H9 (cell line): Measurements from ENCODE around the gene SPATA2L. TPM values are rescaled to one million over a fixed set of nuclear protein-coding genes. Genes with fewer than 3 reads are reported as not detected.

ENCODE experiments used
- DNase-seq: peaks from one replicate; pipeline ENCODE4 v3.0.0-alpha.2; 2017
- H2AFZ ChIP-seq: one replicate; pipeline ENCODE4 v1.6.1; 2013; ENCODE audit warnings: mild to moderate bottlenecking, low read length, control low read depth, moderate library complexity
- H2AK5ac ChIP-seq: 2 replicates; pipeline ENCODE4 v1.6.1; 2013; ENCODE audit warnings: low read length, control low read depth, mixed read lengths; ENCODE audit not compliant: insufficient read length
- H2BK120ac ChIP-seq: one replicate; pipeline ENCODE4 v1.6.1; 2013; ENCODE audit warnings: low read depth, mild to moderate bottlenecking, low read length, control low read depth, inconsistent platforms; ENCODE audit not compliant: poor library complexity, severe bottlenecking
- H2BK12ac ChIP-seq: 2 replicates; pipeline ENCODE4 v1.6.1; 2013; ENCODE audit warnings: low read length, control low read depth, mixed read lengths, low read depth; ENCODE audit not compliant: insufficient read length
- H2BK15ac ChIP-seq: 2 replicates; pipeline ENCODE4 v1.6.1; 2013; ENCODE audit warnings: low read depth, low read length, control low read depth
- H2BK20ac ChIP-seq: one replicate; pipeline ENCODE4 v1.6.1; 2013; ENCODE audit warnings: low read depth, mild to moderate bottlenecking, low read length, control low read depth, inconsistent platforms; ENCODE audit not compliant: poor library complexity, severe bottlenecking
- H2BK5ac ChIP-seq: 2 replicates; pipeline ENCODE4 v1.6.1; 2013; ENCODE audit warnings: low read length, control low read depth, mixed read lengths; ENCODE audit not compliant: insufficient read length
- H3K14ac ChIP-seq: 2 replicates; pipeline ENCODE4 v1.6.1; 2013; ENCODE audit warnings: low read length, control low read depth; ENCODE audit not compliant: insufficient read depth
- H3K18ac ChIP-seq: 2 replicates; pipeline ENCODE4 v1.6.1; 2013; ENCODE audit warnings: low read depth, mild to moderate bottlenecking, mixed read lengths, low read length, control low read depth; ENCODE audit not compliant: insufficient read length
- H3K23ac ChIP-seq: 2 replicates; pipeline ENCODE4 v1.6.1; 2013; ENCODE audit warnings: low read length, control low read depth, mixed read lengths, low read depth; ENCODE audit not compliant: insufficient read length
- H3K23me2 ChIP-seq: 2 replicates; pipeline ENCODE4 v1.6.1; 2013; ENCODE audit warnings: low read depth, mild to moderate bottlenecking, mixed read lengths, low read length, control low read depth; ENCODE audit not compliant: insufficient read length, poor library complexity, severe bottlenecking
- H3K27ac ChIP-seq: 2 replicates; pipeline ENCODE4 v1.5.1; 2013; ENCODE audit warnings: low read length, control low read depth, mixed read lengths, low read depth; ENCODE audit not compliant: insufficient read length
- H3K27me3 ChIP-seq: 2 replicates; pipeline ENCODE4 v1.6.1; 2013; ENCODE audit warnings: low read length, control low read depth, inconsistent platforms; ENCODE audit not compliant: insufficient read depth
- H3K4ac ChIP-seq: 2 replicates; pipeline ENCODE4 v1.6.1; 2013; ENCODE audit warnings: low read depth, mild to moderate bottlenecking, control low read depth, inconsistent platforms, low read length, moderate library complexity
- H3K4me1 ChIP-seq: 2 replicates; pipeline ENCODE4 v1.6.1; 2013; ENCODE audit warnings: low read length, control low read depth, inconsistent platforms; ENCODE audit not compliant: insufficient read depth
- H3K4me2 ChIP-seq: 2 replicates; pipeline ENCODE4 v1.6.1; 2013; ENCODE audit warnings: low read length, control low read depth, mixed read lengths; ENCODE audit not compliant: insufficient read length, insufficient read depth
- H3K56ac ChIP-seq: 2 replicates; pipeline ENCODE4 v1.6.1; 2013; ENCODE audit warnings: low read depth, mild to moderate bottlenecking, mixed read lengths, low read length, control low read depth; ENCODE audit not compliant: insufficient read length
- H3K79me1 ChIP-seq: 2 replicates; pipeline ENCODE4 v1.6.1; 2013; ENCODE audit warnings: low read depth, mild to moderate bottlenecking, moderate library complexity, low read length, control low read depth, inconsistent platforms; ENCODE audit not compliant: insufficient read depth, poor library complexity, severe bottlenecking
- H3K79me2 ChIP-seq: 2 replicates; pipeline ENCODE4 v1.6.1; 2013; ENCODE audit warnings: low read length, control low read depth, inconsistent platforms; ENCODE audit not compliant: insufficient read depth
- H3K9ac ChIP-seq: 2 replicates; pipeline ENCODE4 v1.6.1; 2013; ENCODE audit warnings: low read length, control low read depth, mixed read lengths; ENCODE audit not compliant: insufficient read length; ENCODE audit errors: extremely low read depth
- H3K9me3 ChIP-seq: one replicate; pipeline ENCODE4 v1.6.1; 2013; ENCODE audit warnings: low read depth, low read length, inconsistent platforms; ENCODE audit not compliant: control insufficient read depth
- H3T11ph ChIP-seq: one replicate; pipeline ENCODE4 v1.6.1; 2013; ENCODE audit warnings: mild to moderate bottlenecking, low read length, control low read depth, inconsistent platforms
- H4K20me1 ChIP-seq: one replicate; pipeline ENCODE4 v1.6.1; 2013; ENCODE audit not compliant: control insufficient read depth, insufficient read length, insufficient read depth
- H4K5ac ChIP-seq: 2 replicates; pipeline ENCODE4 v1.6.1; 2013; ENCODE audit warnings: low read depth, mild to moderate bottlenecking, mixed read lengths, low read length, control low read depth; ENCODE audit not compliant: insufficient read length
- H4K8ac ChIP-seq: replicated peaks from 2 replicates; pipeline ENCODE4 v1.6.1; 2013; ENCODE audit warnings: low read length, control low read depth, mixed read lengths, low read depth; ENCODE audit not compliant: insufficient read length
- H4K91ac ChIP-seq: 2 replicates; pipeline ENCODE4 v1.6.1; 2013; ENCODE audit warnings: low read depth, mild to moderate bottlenecking, moderate library complexity, mixed read lengths, low read length, control low read depth; ENCODE audit not compliant: insufficient read length
- H3K27ac Mint-ChIP-seq, 3 experiments: 2 replicates in 2 of 3; 3 replicates in 1 of 3; pipeline ENCODE4 v1.8.0; 2020 to 2021; ENCODE audit warnings: mixed read lengths in 3 of 3, mild to moderate bottlenecking in 1 of 3, moderate library complexity in 1 of 3
- H3K27me3 Mint-ChIP-seq: 2 replicates; pipeline ENCODE4 v1.8.0; 2021; ENCODE audit warnings: low read depth, mild to moderate bottlenecking, moderate library complexity, mixed read lengths
- H3K36me3 Mint-ChIP-seq, 3 experiments: 2 replicates in 2 of 3; 3 replicates in 1 of 3; pipeline ENCODE4 v1.8.0; 2020 to 2021; ENCODE audit warnings: low read depth in 3 of 3, mixed read lengths in 3 of 3; ENCODE audit not compliant: insufficient read depth in 1 of 3
- H3K4me1 Mint-ChIP-seq, 2 experiments: 2 replicates each; pipeline ENCODE4 v1.8.0; 2020; ENCODE audit warnings: mixed read lengths in 2 of 2
- H3K4me3 Mint-ChIP-seq, 2 experiments: 2 replicates in 1 of 2; 3 replicates in 1 of 2; pipeline ENCODE4 v1.8.0; 2020 to 2021; ENCODE audit warnings: mild to moderate bottlenecking in 2 of 2, mixed read lengths in 2 of 2, moderate library complexity in 1 of 2
- H3K9me3 Mint-ChIP-seq, 2 experiments: 2 replicates in 1 of 2; 3 replicates in 1 of 2; pipeline ENCODE4 v1.8.0; 2020; ENCODE audit warnings: mild to moderate bottlenecking in 2 of 2, mixed read lengths in 2 of 2, moderate library complexity in 1 of 2
- WGBS: extraction: QIAGEN DNeasy Blood & Tissue Kit; methylation state at CpG from one replicate; pipeline ENCODE4 v1.1.7; 2013; ENCODE audit warnings: missing lambda C conversion rate, low lambda C conversion rate, mixed read lengths; ENCODE audit not compliant: insufficient read length; ENCODE audit errors: extremely low coverage; 5-methylcytosine and 5-hydroxymethylcytosine counted together
- total RNA-seq: library from RNA; stranded (reverse); gene quantifications from 2 replicates; pipeline ENCODE4 v1.2.1, GENCODE V29; 2021
- TF ChIP-seq, protein P1 (sequence below): fragments of 200-600 bp; sonication (generic); conservative IDR thresholded peaks from 3 replicates; pipeline ENCODE4 v1.8.0; 2021; ENCODE audit warnings: antibody characterized with exemption, mild to moderate bottlenecking

Gene SPATA2L
- total RNA-seq, 1 experiment from 2014 or later = 27.1 TPM

DNA sequence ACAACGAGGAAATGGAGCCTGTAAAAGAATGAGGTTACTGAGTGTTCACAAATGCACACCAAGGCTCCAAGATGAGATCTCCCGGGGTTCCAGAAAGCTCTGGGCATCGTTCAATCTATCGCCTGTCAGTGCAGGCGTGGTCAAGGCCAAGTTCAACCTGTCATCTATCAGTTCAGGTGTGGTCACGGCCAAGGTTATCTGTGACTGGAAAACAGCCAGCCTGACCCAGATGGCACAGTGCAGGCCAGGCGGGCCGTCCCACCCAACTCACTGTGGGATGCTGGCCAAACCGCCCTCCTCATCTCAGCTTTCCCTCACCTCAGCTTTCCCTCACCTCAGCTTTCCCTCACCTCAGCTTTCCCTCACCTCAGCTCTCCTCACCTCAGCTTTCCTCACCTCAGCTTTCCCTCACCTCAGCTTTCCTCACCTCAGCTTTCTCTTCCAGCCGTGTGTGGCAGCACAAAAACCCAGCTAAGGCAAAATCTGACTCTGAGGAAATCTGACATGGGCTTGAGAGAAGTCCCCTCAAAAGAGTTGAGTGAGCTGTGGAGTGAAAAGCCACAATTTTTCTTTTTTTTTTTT, 46.4 kb downstream of the SPATA2L start:
- TF ChIP-seq, protein P1, sequence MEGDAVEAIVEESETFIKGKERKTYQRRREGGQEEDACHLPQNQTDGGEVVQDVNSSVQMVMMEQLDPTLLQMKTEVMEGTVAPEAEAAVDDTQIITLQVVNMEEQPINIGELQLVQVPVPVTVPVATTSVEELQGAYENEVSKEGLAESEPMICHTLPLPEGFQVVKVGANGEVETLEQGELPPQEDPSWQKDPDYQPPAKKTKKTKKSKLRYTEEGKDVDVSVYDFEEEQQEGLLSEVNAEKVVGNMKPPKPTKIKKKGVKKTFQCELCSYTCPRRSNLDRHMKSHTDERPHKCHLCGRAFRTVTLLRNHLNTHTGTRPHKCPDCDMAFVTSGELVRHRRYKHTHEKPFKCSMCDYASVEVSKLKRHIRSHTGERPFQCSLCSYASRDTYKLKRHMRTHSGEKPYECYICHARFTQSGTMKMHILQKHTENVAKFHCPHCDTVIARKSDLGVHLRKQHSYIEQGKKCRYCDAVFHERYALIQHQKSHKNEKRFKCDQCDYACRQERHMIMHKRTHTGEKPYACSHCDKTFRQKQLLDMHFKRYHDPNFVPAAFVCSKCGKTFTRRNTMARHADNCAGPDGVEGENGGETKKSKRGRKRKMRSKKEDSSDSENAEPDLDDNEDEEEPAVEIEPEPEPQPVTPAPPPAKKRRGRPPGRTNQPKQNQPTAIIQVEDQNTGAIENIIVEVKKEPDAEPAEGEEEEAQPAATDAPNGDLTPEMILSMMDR = no peak
- H3K9me3 Mint-ChIP-seq = no peaks in the 10 kb centered on the region; a peak in 2 of 5 replicates
- no peak overlapping the region for H3K9ac ChIP-seq

More for the DNA sequence above, 46.4 kb downstream of the SPATA2L start:
- no peaks in the 10 kb centered on the region for H3K4me1 ChIP-seq
- Mint-ChIP-seq H3K36me3 (peaks cover 17 to 39% (median 33%) of the 10 kb centered on the region in 3 experiments), H3K27me3 (peaks cover 2% of the 10 kb centered on the region; the same call in 1 of the 2 replicates), H3K4me1 (peaks cover 9 to 14% of the 10 kb centered on the region in 2 experiments), H3K27ac (no peak overlapping the region), H3K4me3 (peak overlapping the region in 1 of 2 experiments; percentile 84; a peak in 2 of 5 replicates)
- H3K23ac ChIP-seq = no peak overlapping the region
- no peak overlapping the region for H3K18ac ChIP-seq
- no peaks in the 10 kb centered on the region for H3K9me3 ChIP-seq
- H2BK20ac ChIP-seq = no peak overlapping the region
- no peak overlapping the region for H3K27ac ChIP-seq
- H2BK5ac ChIP-seq = no peak overlapping the region
- no peak overlapping the region for H2BK12ac ChIP-seq
- no peak overlapping the region for H3K4ac ChIP-seq
- peaks cover 5% of the 10 kb centered on the region; the same call in 1 of the 2 replicates for H3K79me2 ChIP-seq
- H2BK15ac ChIP-seq = no peak overlapping the region
- H3K14ac ChIP-seq = no peak overlapping the region; the same call in 1 of the 2 replicates
- no peaks in the 10 kb centered on the region for H3K27me3 ChIP-seq
- H2AK5ac ChIP-seq = no peak overlapping the region
- DNase-seq = no peak
- H3T11ph ChIP-seq = no peak overlapping the region
- H4K5ac ChIP-seq = no peak overlapping the region
- peaks cover 2% of the 10 kb centered on the region for H3K79me1 ChIP-seq
- peaks cover 7% of the 10 kb centered on the region for H3K23me2 ChIP-seq
- H3K4me2 ChIP-seq = no peak overlapping the region
- no CpG with 5 or more reads among the region's 10 CpGs for WGBS
- no peak overlapping the region for H4K91ac ChIP-seq
- H3K56ac ChIP-seq = no peak overlapping the region
- H2AFZ ChIP-seq = no peak overlapping the region
- no peak overlapping the region for H2BK120ac ChIP-seq
- no peaks in the 10 kb centered on the region for H4K20me1 ChIP-seq
- H4K8ac ChIP-seq = no peak overlapping the region
